Neural crest cell (in vitro differentiated cells): ENCODE data around the gene CCDC177. TPM values are rescaled to one million over a fixed set of nuclear protein-coding genes. Genes with fewer than 3 reads are reported as not detected.

Source experiments
- DNase-seq: peaks from one replicate; pipeline ENCODE4 v3.0.0; 2021; ENCODE audit warnings: low read depth, mixed read lengths, low spot score
- H3K27ac Mint-ChIP-seq: one replicate; pipeline ENCODE4 v1.8.0; 2021; ENCODE audit warnings: mild to moderate bottlenecking, mixed read lengths; ENCODE audit not compliant: unreplicated experiment
- H3K27me3 Mint-ChIP-seq: 2 replicates; pipeline ENCODE4 v1.8.0; 2021; ENCODE audit warnings: low read depth, mild to moderate bottlenecking, mixed read lengths
- H3K36me3 Mint-ChIP-seq: 2 replicates; pipeline ENCODE4 v1.8.0; 2021; ENCODE audit warnings: low read depth, mild to moderate bottlenecking, mixed read lengths
- H3K4me1 Mint-ChIP-seq: 2 replicates; pipeline ENCODE4 v1.8.0; 2021; ENCODE audit warnings: mixed read lengths
- H3K4me3 Mint-ChIP-seq: one replicate; pipeline ENCODE4 v1.8.0; 2021; ENCODE audit warnings: mild to moderate bottlenecking, mixed read lengths
- H3K9me3 Mint-ChIP-seq: 2 replicates; pipeline ENCODE4 v1.8.0; 2021; ENCODE audit warnings: mixed read lengths
- CTCF ChIP-seq: fragments of 200-600 bp; sonication (generic); conservative IDR thresholded peaks from 2 replicates; pipeline ENCODE4 v1.5.0; 2021; ENCODE audit warnings: antibody characterized with exemption, mild to moderate bottlenecking
- total RNA-seq: library from RNA; stranded (reverse); gene quantifications from 2 replicates; pipeline ENCODE4 v1.2.1, GENCODE V29; 2021

CCDC177 gene
- total RNA-seq, 1 donor from 2014 or later, result 7.7 TPM

GRCh38 chr14:69540654-69541335, 33.9 kb downstream of the CCDC177 start:
- TF ChIP-seq CTCF, result no peak

GRCh38 chr14:69539631-69540410, 34.9 kb downstream of the CCDC177 start:
- TF ChIP-seq CTCF, result no peak
- no peak for DNase-seq
- Mint-ChIP-seq H3K9me3 (no peaks in the 10 kb centered on the region), H3K27me3 (peaks cover 6% of the 10 kb centered on the region), H3K4me1 (peaks cover 18% of the 10 kb centered on the region), H3K27ac (no peak overlapping the region), H3K36me3 (no peaks in the 10 kb centered on the region), H3K4me3 (no peak overlapping the region)

More at GRCh38 chr14:69540654-69541335, 33.9 kb downstream of the CCDC177 start:
- no peak for DNase-seq
- Mint-ChIP-seq H3K27ac (no peak overlapping the region), H3K9me3 (no peaks in the 10 kb centered on the region), H3K27me3 (peaks cover 3% of the 10 kb centered on the region), H3K4me3 (no peak overlapping the region), H3K4me1 (peaks cover 14% of the 10 kb centered on the region), H3K36me3 (no peaks in the 10 kb centered on the region)

- no peak for TF ChIP-seq CTCF
- H3K4me3 Mint-ChIP-seq, result no peak overlapping the region
- H3K9me3 Mint-ChIP-seq, result no peaks in the 10 kb centered on the region
- H3K36me3 Mint-ChIP-seq, result no peaks in the 10 kb centered on the region
- H3K4me1 Mint-ChIP-seq, result peaks cover 10% of the 10 kb centered on the region
- H3K27ac Mint-ChIP-seq, result no peak overlapping the region
- H3K27me3 Mint-ChIP-seq, result peaks cover 6% of the 10 kb centered on the region
- no peak for DNase-seq
These were observed 35.9 kb downstream of the CCDC177 start for GRCh38 chr14:69538766-69539165.

- Mint-ChIP-seq H3K36me3 (no peaks in the 10 kb centered on the region), H3K9me3 (no peaks in the 10 kb centered on the region), H3K27me3 (peaks cover 10% of the 10 kb centered on the region), H3K4me1 (peaks cover 4% of the 10 kb centered on the region), H3K27ac (no peak overlapping the region), H3K4me3 (no peak overlapping the region)
- TF ChIP-seq CTCF, result no peak
- DNase-seq, result no peak
These were observed 36.8 kb downstream of the CCDC177 start for GRCh38 chr14:69537900-69538299.

- H3K36me3 Mint-ChIP-seq, result no peaks in the 10 kb centered on the region
- no peak overlapping the region for H3K27ac Mint-ChIP-seq
- no peak overlapping the region for H3K4me3 Mint-ChIP-seq
- peaks cover 4% of the 10 kb centered on the region for H3K4me1 Mint-ChIP-seq
- DNase-seq, result no peak
- no peak for TF ChIP-seq CTCF
- peaks cover 13% of the 10 kb centered on the region for H3K27me3 Mint-ChIP-seq
- H3K9me3 Mint-ChIP-seq, result no peaks in the 10 kb centered on the region
These were observed 37.7 kb downstream of the CCDC177 start for GRCh38 chr14:69536971-69537370.
